Skeletal muscle tissue (tissue), 4 donors: ENCODE results near the gene RALA. TPM values are rescaled to one million over a fixed set of nuclear protein-coding genes. Genes with fewer than 3 reads are reported as not detected.

Experiments used
- H3K27ac ChIP-seq: one replicate; pipeline ENCODE4 v1.7.0; 2013; ENCODE audit warnings: mild to moderate bottlenecking, low read depth, low read length, inconsistent platforms
- H3K27me3 ChIP-seq, 3 donors: one replicate each; pipeline ENCODE4 v1.7.0; 2013; ENCODE audit warnings: low read length in 3 of 3; ENCODE audit not compliant: control insufficient read depth in 3 of 3, insufficient read depth in 3 of 3
- H3K36me3 ChIP-seq, 3 donors: one replicate each; pipeline ENCODE4 v1.7.0; 2013; ENCODE audit warnings: low read length in 3 of 3; ENCODE audit not compliant: control insufficient read depth in 3 of 3, insufficient read depth in 3 of 3
- H3K4me1 ChIP-seq, 3 donors: one replicate each; pipeline ENCODE4 v1.7.0; 2013; ENCODE audit warnings: low read length in 3 of 3, mild to moderate bottlenecking in 3 of 3; ENCODE audit not compliant: control insufficient read depth in 3 of 3, insufficient read depth in 3 of 3
- H3K4me3 ChIP-seq, 3 donors: one replicate each; pipeline ENCODE4 v1.7.0; 2013; ENCODE audit warnings: low read length in 3 of 3
- H3K9ac ChIP-seq, 3 donors: one replicate each; pipeline ENCODE4 v1.7.0; 2013; ENCODE audit warnings: low read length in 3 of 3, mild to moderate bottlenecking in 3 of 3, moderate library complexity in 2 of 3, low read depth in 1 of 3
- H3K9me3 ChIP-seq, 3 donors: one replicate each; pipeline ENCODE4 v1.7.0; 2013; ENCODE audit warnings: low read length in 3 of 3; ENCODE audit not compliant: control insufficient read depth in 3 of 3
- total RNA-seq: library from RNA; depleted of rRNA; stranded (reverse); fragments of >200 nt; gene quantifications from one replicate; pipeline ENCODE4 v1.2.3, GENCODE V29; 2014
- donor health status: Osteomylitis.

The RALA gene
- total RNA-seq, 1 donor from 2014 or later = 11.5 TPM

DNA sequence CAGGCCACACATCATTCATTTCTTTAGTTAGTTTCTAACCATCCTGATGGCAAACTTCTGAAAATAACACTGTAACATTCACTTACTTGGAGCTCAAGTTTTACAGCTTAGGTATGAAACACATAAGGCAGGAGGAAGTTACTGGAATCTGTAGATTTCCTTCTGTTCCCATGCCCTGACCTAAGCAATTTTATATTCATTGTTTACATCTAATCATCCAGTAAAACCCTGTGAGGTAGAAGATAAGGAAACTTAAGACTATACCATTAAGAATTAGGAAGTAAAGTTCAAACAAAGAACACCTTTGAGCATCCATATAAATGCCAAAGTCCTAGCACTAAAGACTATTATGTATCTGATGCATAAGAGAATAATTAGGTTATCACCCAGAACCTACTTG is 19.5 kb downstream of the RALA start:
- Histone ChIP-seq H3K27ac (no peak overlapping the region), H3K4me1 (peaks cover 0 to 4% (median 2%) of the 10 kb centered on the region in 3 donors)

GRCh38 chr7:39644170-39644569 is 20.8 kb downstream of the RALA start:
- Histone ChIP-seq H3K27me3 (no peaks in the 10 kb centered on the region), H3K9me3 (no peaks in the 10 kb centered on the region), H3K4me1 (peaks cover 0 to 5% (median 4%) of the 10 kb centered on the region in 3 donors), H3K36me3 (no peaks in the 10 kb centered on the region), H3K27ac (no peak overlapping the region), H3K9ac (no peak overlapping the region), H3K4me3 (no peak overlapping the region)

More for the DNA sequence above, 19.5 kb downstream of the RALA start:
- Histone ChIP-seq H3K9ac (no peak overlapping the region), H3K27me3 (no peaks in the 10 kb centered on the region), H3K9me3 (no peaks in the 10 kb centered on the region), H3K36me3 (no peaks in the 10 kb centered on the region), H3K4me3 (no peak overlapping the region)

DNA sequence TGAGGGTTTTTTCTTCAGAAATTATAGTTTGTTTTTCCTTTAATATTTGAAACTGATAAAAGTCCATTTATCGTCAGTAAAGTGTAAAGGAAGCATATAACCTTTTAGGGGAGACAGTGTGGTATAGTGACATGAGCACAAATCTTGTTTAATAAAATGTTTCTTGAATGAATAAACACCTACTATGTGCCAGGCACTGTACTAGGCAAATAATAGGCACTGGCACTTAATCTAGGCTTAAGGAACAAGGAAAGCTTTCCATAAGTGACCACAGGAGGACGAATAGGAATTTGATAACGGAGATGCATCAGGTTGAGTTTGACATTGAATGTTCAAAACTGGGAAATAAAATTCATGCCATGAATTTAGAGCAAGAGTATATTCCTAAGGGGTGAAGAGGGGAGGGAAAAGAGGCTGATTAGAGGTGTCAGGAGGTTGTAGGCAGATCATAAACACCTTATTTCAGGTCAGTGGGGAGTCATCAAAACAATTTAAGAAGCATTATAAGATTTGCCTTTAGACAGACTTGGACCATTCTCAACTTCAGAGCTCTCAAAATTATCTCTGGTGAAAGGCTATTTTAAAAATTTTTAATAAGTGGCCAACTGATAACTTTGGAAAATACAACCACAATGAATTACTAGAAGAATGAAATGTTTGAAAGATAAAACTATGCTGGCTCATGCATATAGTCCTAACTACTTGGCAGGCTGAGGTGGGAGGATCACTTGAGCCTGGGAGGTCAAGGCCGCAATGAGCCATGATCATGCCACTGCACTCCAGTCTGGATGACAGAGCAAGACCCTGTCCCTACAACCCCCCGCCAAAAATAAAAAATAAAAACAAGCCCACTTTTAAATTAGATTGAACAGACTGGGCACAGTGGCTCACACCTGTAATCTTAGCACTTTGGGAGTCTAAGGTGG is 22.4 kb downstream of the RALA start:
- Histone ChIP-seq H3K4me3 (no peak overlapping the region), H3K27ac (no peak overlapping the region), H3K9ac (no peak overlapping the region), H3K9me3 (no peaks in the 10 kb centered on the region), H3K4me1 (peaks cover 3 to 11% (median 9%) of the 10 kb centered on the region in 3 donors), H3K36me3 (no peaks in the 10 kb centered on the region), H3K27me3 (no peaks in the 10 kb centered on the region)

- no peak overlapping the region for H3K27ac ChIP-seq
Observed at GRCh38 chr7:39647816-39648215, 24.4 kb downstream of the RALA start.

DNA sequence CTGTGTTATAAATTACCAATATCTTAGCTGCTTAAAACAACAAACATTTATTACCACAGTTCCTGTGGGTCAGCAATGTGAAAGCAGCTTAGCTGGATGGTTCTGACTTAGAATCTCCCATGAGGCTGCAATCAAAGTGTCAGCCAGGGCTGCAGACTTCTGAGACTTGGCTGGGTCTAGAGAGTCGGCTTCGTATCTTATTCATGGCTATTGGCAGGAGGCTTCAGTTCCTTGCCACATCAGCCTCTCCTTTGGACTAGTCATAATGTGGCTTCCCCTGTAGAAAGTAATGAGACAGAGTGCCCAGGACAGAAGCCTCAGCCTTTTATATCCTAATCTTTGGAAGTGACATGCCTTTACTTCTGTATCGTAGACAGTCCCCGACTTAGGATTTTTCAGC is 27.3 kb downstream of the RALA start:
- peak overlapping the region in 2 of 3 donors; percentile 6 to 41 for H3K4me3 ChIP-seq
- H3K27me3 ChIP-seq = no peaks in the 10 kb centered on the region
- H3K9ac ChIP-seq = peak overlapping the region in 1 of 3 donors; percentile 34
- H3K36me3 ChIP-seq = no peaks in the 10 kb centered on the region
- H3K27ac ChIP-seq = peak overlapping the region; percentile 11
- no peaks in the 10 kb centered on the region for H3K9me3 ChIP-seq
- H3K4me1 ChIP-seq = peaks cover 7 to 15% (median 13%) of the 10 kb centered on the region in 3 donors

More at GRCh38 chr7:39647816-39648215, 24.4 kb downstream of the RALA start:
- Histone ChIP-seq H3K9me3 (no peaks in the 10 kb centered on the region), H3K36me3 (no peaks in the 10 kb centered on the region), H3K4me3 (no peak overlapping the region), H3K9ac (no peak overlapping the region), H3K27me3 (no peaks in the 10 kb centered on the region), H3K4me1 (peaks cover 7 to 15% (median 13%) of the 10 kb centered on the region in 3 donors)

DNA sequence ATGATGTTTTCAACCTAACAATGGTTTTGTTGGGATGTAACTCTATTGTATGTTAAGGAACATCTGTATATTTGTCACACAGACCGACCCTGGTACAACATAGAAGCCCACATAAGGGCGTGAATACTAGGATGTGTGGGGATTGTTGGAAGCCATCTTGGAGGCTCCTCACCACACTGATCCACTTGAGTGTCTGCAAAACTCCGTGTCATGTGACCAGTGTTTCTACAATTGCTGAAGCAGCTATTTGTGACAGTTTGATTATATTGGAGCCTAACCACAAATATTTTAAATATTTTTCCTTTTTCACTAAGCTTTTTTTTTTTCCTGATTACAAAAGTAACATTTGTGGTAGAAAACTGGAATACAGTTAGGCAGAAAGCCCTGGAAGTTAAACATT is 27.9 kb downstream of the RALA start:
- Histone ChIP-seq H3K27me3 (no peaks in the 10 kb centered on the region), H3K27ac (peak overlapping the region; percentile 11), H3K9me3 (no peaks in the 10 kb centered on the region), H3K4me3 (no peak overlapping the region), H3K9ac (no peak overlapping the region), H3K36me3 (no peaks in the 10 kb centered on the region), H3K4me1 (peaks cover 7 to 15% (median 13%) of the 10 kb centered on the region in 3 donors)

DNA sequence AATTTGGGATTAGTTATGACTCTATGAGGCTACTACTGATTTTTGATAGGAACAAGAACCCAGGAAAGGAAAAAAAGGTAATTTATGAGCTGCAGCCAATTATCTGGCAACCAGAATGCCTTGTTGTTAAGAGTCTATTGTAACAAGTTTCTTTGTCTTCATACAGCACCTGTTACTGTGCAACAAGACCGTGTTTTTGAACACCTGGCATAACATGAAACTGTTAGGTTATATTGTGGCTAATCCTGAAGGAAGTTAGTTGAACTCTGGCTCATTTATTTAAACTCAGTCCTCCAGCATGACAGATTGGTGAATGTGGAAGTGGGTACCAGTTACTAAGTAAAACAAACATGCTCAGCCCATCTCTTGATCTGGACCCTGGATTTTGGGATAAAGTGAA is 33.0 kb downstream of the RALA start:
- no peaks in the 10 kb centered on the region for H3K4me1 ChIP-seq
- H3K4me3 ChIP-seq = no peak overlapping the region
- no peak overlapping the region for H3K9ac ChIP-seq

GRCh38 chr7:39659356-39660013 is 36.1 kb downstream of the RALA start:
- H3K27me3 ChIP-seq = no peaks in the 10 kb centered on the region
- H3K9ac ChIP-seq = no peak overlapping the region
- H3K27ac ChIP-seq = no peak overlapping the region
- H3K4me3 ChIP-seq = no peak overlapping the region
- H3K4me1 ChIP-seq = peaks cover 0 to 5% (median 2%) of the 10 kb centered on the region in 3 donors
- H3K36me3 ChIP-seq = no peaks in the 10 kb centered on the region
- no peaks in the 10 kb centered on the region for H3K9me3 ChIP-seq

More for the DNA sequence above, 33.0 kb downstream of the RALA start:
- H3K9me3 ChIP-seq = no peaks in the 10 kb centered on the region
- H3K36me3 ChIP-seq = no peaks in the 10 kb centered on the region
- H3K27ac ChIP-seq = no peak overlapping the region
- no peaks in the 10 kb centered on the region for H3K27me3 ChIP-seq

GRCh38 chr7:39661960-39662359 is 38.6 kb downstream of the RALA start:
- no peak overlapping the region for H3K27ac ChIP-seq
- no peaks in the 10 kb centered on the region for H3K27me3 ChIP-seq
- peaks cover under 1 to 5% (median 2%) of the 10 kb centered on the region in 3 donors for H3K4me1 ChIP-seq
- no peak overlapping the region for H3K9ac ChIP-seq
- H3K9me3 ChIP-seq = no peaks in the 10 kb centered on the region
- no peaks in the 10 kb centered on the region for H3K36me3 ChIP-seq
- H3K4me3 ChIP-seq = no peak overlapping the region

GRCh38 chr7:39663263-39663662 is 39.9 kb downstream of the RALA start:
- Histone ChIP-seq H3K9me3 (no peaks in the 10 kb centered on the region), H3K4me3 (no peak overlapping the region), H3K27me3 (no peaks in the 10 kb centered on the region), H3K9ac (no peak overlapping the region), H3K36me3 (no peaks in the 10 kb centered on the region), H3K4me1 (peaks cover 4 to 7% (median 5%) of the 10 kb centered on the region in 3 donors), H3K27ac (no peak overlapping the region)
